BJ (cell line): ENCODE results near the gene KATNIP. TPM values are rescaled to one million over a fixed set of nuclear protein-coding genes. Genes with fewer than 3 reads are reported as not detected.

Experiments
- CTCF ChIA-PET: fragments of 350-600 bp; formaldehyde crosslinking; extraction: SDS; loops from one replicate; lab custom pipeline; 2021; ENCODE audit warnings: antibody characterized with exemption, inconsistent platforms; lab: Yijun Ruan, JAX
- POLR2A ChIA-PET: fragments of 300-600 bp; sonication (Branson Sonifier 250); formaldehyde crosslinking; extraction: SDS; loops from one replicate; lab custom pipeline; 2021; ENCODE audit warnings: antibody characterized with exemption; lab: Charles Lee
- DNase-seq: peaks from one replicate; pipeline ENCODE4 v3.0.0-alpha.2; 2011; ENCODE audit warnings: low read depth
- H3K27me3 ChIP-seq: 2 replicates; pipeline ENCODE4 v1.6.0; 2011; ENCODE audit warnings: low read length; ENCODE audit not compliant: control insufficient read depth, insufficient read depth
- H3K36me3 ChIP-seq: 2 replicates; pipeline ENCODE4 v1.5.1; 2011; ENCODE audit warnings: low read length; ENCODE audit not compliant: control insufficient read depth, insufficient read depth
- H3K4me3 ChIP-seq: 2 replicates; pipeline ENCODE4 v1.5.1; 2011; ENCODE audit warnings: low read depth, mild to moderate bottlenecking, control low read depth, low read length
- CTCF ChIP-seq: IDR thresholded peaks from 2 replicates; pipeline ENCODE4 v1.5.1; 2011; ENCODE audit warnings: low read depth, mild to moderate bottlenecking, control low read depth, inconsistent platforms, low read length, moderate library complexity; ENCODE audit not compliant: insufficient read depth
- polyA plus RNA-seq: library from polyadenylated mRNA; depleted of rRNA; stranded (reverse); fragments of >200 nt; gene quantifications from 2 replicates; pipeline ENCODE4 v1.2.3, GENCODE V29; 2011

The KATNIP gene
- polyA plus RNA-seq, 1 experiment = 18.8 TPM

GRCh38 chr16:27534256-27534655, 15.7 kb upstream of the KATNIP start:
- TF ChIP-seq CTCF = no peak
- DNase-seq = no peak
- Histone ChIP-seq H3K4me3 (no peak overlapping the region), H3K27me3 (no peaks in the 10 kb centered on the region), H3K36me3 (peaks cover 29% of the 10 kb centered on the region)
- ChIA-PET POLR2A (no interaction called here), CTCF (interaction anchor here (1.2 kb wide), 1 partner anchor 19 kb away, joined by 3 read pairs; no protein-coding TSS in a partner anchor)

GRCh38 chr16:27538528-27538927, 11.4 kb upstream of the KATNIP start:
- POLR2A ChIA-PET = interaction anchor here (0.5 to 0.7 kb wide), 2 partner anchors 13 to 42 kb away, joined by 3 read pairs; no protein-coding TSS in a partner anchor
- H3K27me3 ChIP-seq = no peaks in the 10 kb centered on the region
- H3K36me3 ChIP-seq = peaks cover 36% of the 10 kb centered on the region
- TF ChIP-seq CTCF = no peak
- H3K4me3 ChIP-seq = no peak overlapping the region
- CTCF ChIA-PET = no interaction called here
- no peak for DNase-seq

- Histone ChIP-seq H3K4me3 (no peak overlapping the region), H3K27me3 (no peaks in the 10 kb centered on the region), H3K36me3 (peaks cover 41% of the 10 kb centered on the region)
- ChIA-PET CTCF (no interaction called here), POLR2A (no interaction called here)
- no peak for DNase-seq
- TF ChIP-seq CTCF = no peak
These were observed 10.8 kb upstream of the KATNIP start for GRCh38 chr16:27539120-27539519.

GRCh38 chr16:27539636-27540035, 10.3 kb upstream of the KATNIP start:
- CTCF ChIA-PET = no interaction called here

GRCh38 chr16:27543801-27544200, 6.1 kb upstream of the KATNIP start:
- no peak for TF ChIP-seq CTCF
- POLR2A ChIA-PET = no interaction called here
- CTCF ChIA-PET = interaction anchor here (1.2 kb wide), 1 partner anchor 33 kb away, joined by 3 read pairs; no protein-coding TSS in a partner anchor
- H3K4me3 ChIP-seq = no peak overlapping the region
- no peaks in the 10 kb centered on the region for H3K27me3 ChIP-seq
- DNase-seq = no peak
- H3K36me3 ChIP-seq = peaks cover 26% of the 10 kb centered on the region

More at GRCh38 chr16:27539636-27540035, 10.3 kb upstream of the KATNIP start:
- Histone ChIP-seq H3K4me3 (no peak overlapping the region), H3K36me3 (peaks cover 38% of the 10 kb centered on the region), H3K27me3 (no peaks in the 10 kb centered on the region)
- POLR2A ChIA-PET = no interaction called here
- no peak for DNase-seq
- TF ChIP-seq CTCF = no peak
